ENCODE results near the gene SAMD4A. TPM values are rescaled to one million over a fixed set of nuclear protein-coding genes. Genes with fewer than 3 reads are reported as not detected.

The SAMD4A gene
- total RNA-seq, 2 experiments from 2014 or later, result 2.4 to 2.6 TPM

DNA sequence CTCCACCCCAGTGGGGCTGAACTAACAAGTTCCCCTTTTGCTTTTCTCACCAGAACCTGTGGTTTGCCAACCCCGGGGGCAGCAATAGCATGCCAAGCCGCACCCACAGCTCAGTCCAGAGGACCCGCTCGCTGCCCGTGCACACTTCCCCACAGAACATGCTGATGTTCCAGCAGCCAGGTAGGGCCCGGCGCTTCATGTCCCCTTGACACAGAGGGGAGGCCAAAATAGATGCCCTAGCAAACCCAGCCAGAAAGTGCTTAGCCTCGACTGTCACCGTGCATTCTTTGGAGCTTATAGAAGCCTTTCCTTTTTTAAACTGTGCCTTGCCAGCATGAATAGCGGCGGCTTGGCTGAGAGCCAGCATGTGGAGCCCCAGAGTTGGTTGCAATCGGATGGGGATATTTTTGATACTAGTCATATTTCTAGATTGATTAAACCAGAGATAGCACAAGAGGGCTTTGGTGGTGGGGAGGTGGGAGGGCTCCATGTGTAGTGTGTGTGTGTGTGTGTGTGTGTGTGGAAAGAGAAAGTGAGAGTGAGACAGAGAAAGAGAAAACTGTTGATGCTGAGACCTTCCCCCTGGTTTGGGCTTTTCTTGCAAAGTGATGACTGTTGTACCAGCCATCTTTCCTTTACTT lies 209.6 kb downstream of the SAMD4A start:
- ChIA-PET CTCF (interaction anchor here (0.7 to 5.9 kb wide), 20 partner anchors 8 to 288 kb away, joined by 3 to 296 read pairs (median 4); partner anchors contain the start of genes CGRRF1 and SAMD4A), POLR2A (interaction anchor here (1.3 to 5.5 kb wide), 3 partner anchors 211 to 380 kb away, joined by 3 to 45 read pairs (median 4); partner anchors contain the start of genes CDKN3 and SAMD4A)
- no peaks in the 10 kb centered on the region for H3K36me3 Mint-ChIP-seq
- H3K4me1 Mint-ChIP-seq (ENCODE audit: low read depth), result peaks cover 42% of the 10 kb centered on the region
- H3K27ac Mint-ChIP-seq, result peak overlapping the region; percentile 55
- peaks cover 4% of the 10 kb centered on the region for H3K27me3 Mint-ChIP-seq
- DNase-seq, result peak; percentile 92
- intact Hi-C loops (cut with micrococcal nuclease), result loop anchor here (1.0 to 2.0 kb wide), 2 partner anchors 29 to 126 kb away; partner anchors contain the start of gene GCH1
- peak overlapping the region; percentile 10 for H3K4me3 Mint-ChIP-seq
- no peaks in the 10 kb centered on the region for H3K9me3 Mint-ChIP-seq

DNA sequence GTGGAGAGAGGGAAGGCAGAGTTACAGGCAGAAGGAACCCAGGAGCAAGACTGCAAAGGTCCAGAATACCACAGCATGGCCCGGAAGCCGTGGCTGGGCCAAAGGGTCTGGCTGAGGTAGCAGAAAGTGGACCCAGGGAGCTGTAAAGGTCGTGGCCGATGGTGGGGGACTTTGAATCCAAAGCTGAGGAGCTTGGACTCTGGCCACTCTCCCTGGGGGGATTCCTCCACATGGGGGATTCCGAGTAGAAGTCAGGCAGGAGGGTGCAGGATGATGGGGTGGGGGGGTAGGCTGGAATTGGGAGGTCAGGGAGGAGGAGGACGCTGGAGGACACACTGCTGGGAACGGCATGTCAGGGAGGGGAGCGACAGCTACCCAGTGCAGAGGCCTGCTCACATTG lies 210.5 kb downstream of the SAMD4A start:
- H3K27me3 Mint-ChIP-seq, result peaks cover 4% of the 10 kb centered on the region

DNA sequence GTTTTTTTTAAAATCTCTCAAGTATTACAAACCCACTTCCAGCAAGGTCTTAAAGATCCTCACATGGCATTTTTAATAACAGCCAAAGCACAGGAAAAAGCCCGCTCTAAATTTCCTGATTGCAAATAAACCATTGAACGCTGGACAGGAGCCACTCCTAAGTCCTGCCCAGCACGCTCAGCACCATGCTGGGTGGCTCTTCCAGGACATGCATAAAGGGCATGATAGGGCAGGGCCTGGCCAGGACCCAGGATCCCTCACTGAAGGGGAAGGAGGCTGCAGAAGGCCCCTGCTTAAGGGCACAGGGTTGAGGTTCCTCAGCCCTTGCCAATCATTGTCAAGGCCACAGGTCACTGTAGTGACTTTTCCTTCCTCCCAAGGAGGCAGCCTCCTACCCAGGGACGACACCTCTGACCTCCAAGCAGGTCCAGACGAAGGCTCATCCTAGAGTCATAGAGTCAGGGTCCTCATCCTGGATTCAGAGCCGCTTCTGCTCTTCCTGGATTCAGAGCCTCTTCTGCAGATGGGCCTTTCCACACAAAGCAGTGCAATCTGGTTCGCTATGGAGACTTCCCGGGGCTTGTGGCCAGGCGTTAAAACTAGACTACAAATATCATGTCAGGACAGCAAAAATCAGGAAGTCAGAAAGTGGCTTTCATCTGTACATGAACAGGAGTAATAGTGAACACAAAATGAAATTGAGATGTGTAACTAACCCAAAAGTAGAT lies 211.9 kb downstream of the SAMD4A start:
- ChIA-PET CTCF (no interaction called here), POLR2A (no interaction called here)
- no peaks in the 10 kb centered on the region for H3K36me3 Mint-ChIP-seq
- no peaks in the 10 kb centered on the region for H3K9me3 Mint-ChIP-seq
- H3K4me3 Mint-ChIP-seq, result no peak overlapping the region
- peaks cover 24% of the 10 kb centered on the region for H3K4me1 Mint-ChIP-seq (ENCODE audit: low read depth)
- H3K27me3 Mint-ChIP-seq, result peaks cover 4% of the 10 kb centered on the region
- no peak overlapping the region for H3K27ac Mint-ChIP-seq
- intact Hi-C loops (cut with micrococcal nuclease), result no loop called here
- DNase-seq, result no peak

More for the DNA sequence above, 210.5 kb downstream of the SAMD4A start:
- H3K4me1 Mint-ChIP-seq (ENCODE audit: low read depth), result peaks cover 37% of the 10 kb centered on the region
- ChIA-PET POLR2A (interaction anchor here (1.8 to 5.5 kb wide), 2 partner anchors 212 to 381 kb away, joined by 4 to 45 read pairs; partner anchors contain the start of genes CDKN3 and SAMD4A), CTCF (interaction anchor here (0.7 to 5.9 kb wide), 8 partner anchors 16 to 212 kb away, joined by 3 to 296 read pairs (median 31); partner anchors contain the start of gene SAMD4A)
- intact Hi-C loops (cut with micrococcal nuclease), result loop anchor here (2.0 kb wide), 1 partner anchor 125 kb away; the partner anchor contains the start of gene GCH1
- no peaks in the 10 kb centered on the region for H3K9me3 Mint-ChIP-seq
- no peaks in the 10 kb centered on the region for H3K36me3 Mint-ChIP-seq
- H3K27ac Mint-ChIP-seq, result peak overlapping the region; percentile 55
- H3K4me3 Mint-ChIP-seq, result no peak overlapping the region
- DNase-seq, result no peak

DNA sequence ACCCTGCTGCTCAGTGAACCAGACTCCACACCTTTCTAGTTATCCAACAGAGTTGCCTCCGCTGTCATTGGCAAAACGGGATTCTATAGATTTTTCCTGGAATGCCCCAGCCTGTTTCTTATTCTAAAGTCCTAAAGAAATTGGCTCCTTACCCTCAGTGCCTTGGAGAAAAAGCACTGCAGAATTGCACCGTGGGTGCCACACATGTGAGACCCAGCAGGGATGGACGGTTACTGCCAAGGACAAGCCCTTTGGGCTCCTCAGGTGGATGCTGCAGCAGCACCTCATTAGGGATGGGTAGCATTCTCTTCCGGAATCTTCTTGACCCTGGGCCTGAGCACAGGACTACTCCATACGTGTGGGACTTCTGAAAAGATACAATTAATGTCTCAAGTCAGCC lies 214.2 kb downstream of the SAMD4A start:
- POLR2A ChIA-PET, result no interaction called here

DNA sequence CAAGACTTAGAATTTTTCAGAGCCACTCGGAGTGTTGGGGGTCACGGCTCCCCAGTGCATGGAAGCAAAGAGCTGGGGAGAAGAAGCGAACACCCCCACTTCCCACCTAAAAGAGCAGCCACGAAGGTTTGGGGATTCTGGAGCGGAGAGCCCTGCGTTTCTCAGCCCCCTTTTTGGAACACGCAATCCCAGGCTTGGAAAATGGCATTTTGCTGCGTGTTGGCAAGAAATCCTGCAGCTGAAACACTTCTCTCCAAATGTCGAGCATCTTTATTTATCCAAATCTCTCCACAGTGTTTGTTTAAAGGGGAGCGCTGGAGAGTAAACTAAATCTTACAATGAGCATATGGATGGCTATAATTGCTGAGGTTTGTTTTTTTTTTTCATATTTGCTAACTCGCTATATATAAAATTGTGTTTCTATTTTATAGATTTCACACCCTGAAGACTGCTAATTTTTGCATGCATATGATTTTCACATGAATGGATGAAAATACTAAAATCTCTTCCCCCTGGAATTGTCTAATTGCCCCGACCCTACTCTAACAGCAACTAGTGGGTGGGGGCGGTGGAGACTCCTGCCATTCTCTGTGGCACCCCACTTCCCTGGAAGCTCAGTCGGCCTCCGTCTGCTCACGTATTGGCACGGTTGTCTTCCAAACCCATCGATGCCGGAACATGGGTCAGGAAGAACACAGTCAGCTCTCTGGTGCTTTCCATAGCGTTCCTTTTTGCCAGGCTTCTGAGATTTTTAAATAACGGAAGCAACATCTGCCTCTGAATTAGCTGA lies 215.2 kb downstream of the SAMD4A start:
- no peak overlapping the region for H3K27ac Mint-ChIP-seq
- no peaks in the 10 kb centered on the region for H3K36me3 Mint-ChIP-seq
- intact Hi-C loops (cut with micrococcal nuclease), result no loop called here
- ChIA-PET POLR2A (no interaction called here), CTCF (interaction anchor here (0.8 to 1.0 kb wide), 3 partner anchors 9 to 105 kb away, joined by 3 to 5 read pairs (median 4); no protein-coding TSS in a partner anchor)
- no peak overlapping the region for H3K4me3 Mint-ChIP-seq
- H3K4me1 Mint-ChIP-seq (ENCODE audit: low read depth), result peaks cover 7% of the 10 kb centered on the region
- DNase-seq, result no peak
- no peaks in the 10 kb centered on the region for H3K9me3 Mint-ChIP-seq
- H3K27me3 Mint-ChIP-seq, result no peaks in the 10 kb centered on the region

More for the DNA sequence above, 214.2 kb downstream of the SAMD4A start:
- intact Hi-C loops (cut with micrococcal nuclease), result no loop called here
- no peak for DNase-seq
- Mint-ChIP-seq H3K36me3 (no peaks in the 10 kb centered on the region), H3K9me3 (no peaks in the 10 kb centered on the region), H3K27ac (no peak overlapping the region), H3K4me3 (no peak overlapping the region), H3K27me3 (peaks cover 2% of the 10 kb centered on the region), H3K4me1 (ENCODE audit: low read depth) (peaks cover 17% of the 10 kb centered on the region)
- CTCF ChIA-PET, result no interaction called here

DNA sequence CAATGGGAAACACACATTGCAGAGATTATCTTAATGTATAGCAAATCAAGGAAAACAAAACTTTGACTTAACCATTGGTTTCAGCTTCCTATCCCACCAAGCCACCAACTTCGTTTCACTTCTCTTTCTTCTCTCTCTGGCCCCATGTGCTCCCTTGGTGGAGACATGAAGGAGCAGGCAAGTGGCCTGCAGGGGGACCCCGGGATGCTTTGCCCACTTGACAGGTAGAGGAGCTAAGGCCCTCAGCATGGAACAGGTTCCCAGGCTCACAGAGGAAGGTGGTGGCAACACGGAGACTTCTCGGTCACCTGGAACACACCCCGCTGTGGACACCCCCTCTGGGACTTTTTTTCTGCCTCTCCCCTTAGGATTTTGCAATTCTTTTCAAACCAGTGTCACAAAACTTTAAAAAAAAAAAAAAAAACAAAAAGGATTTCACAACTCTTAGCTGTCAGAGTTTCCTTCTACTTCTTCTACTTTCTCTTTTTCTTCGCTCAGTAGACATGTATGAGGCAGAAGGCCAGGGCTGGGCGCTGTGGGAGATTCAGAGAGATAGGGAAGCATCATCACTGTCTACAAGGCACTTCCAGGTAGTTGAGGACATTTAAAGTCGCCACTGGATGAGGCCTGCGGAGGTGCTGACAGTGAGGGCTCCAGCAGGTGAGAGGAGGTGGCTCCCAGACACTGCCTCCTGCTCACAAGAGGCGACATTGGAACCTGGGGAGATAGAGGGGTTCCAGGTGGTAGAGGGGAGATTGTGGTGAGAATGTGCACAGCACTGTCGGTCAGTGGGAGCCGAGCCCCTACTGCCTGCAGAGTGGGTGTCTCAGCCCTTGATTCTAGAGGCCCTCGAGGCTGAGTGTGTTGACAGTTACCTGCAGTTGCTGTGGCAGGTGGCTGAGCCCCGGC lies 216.1 kb downstream of the SAMD4A start:
- intact Hi-C loops (cut with micrococcal nuclease), result no loop called here
- no peaks in the 10 kb centered on the region for H3K9me3 Mint-ChIP-seq
- H3K4me1 Mint-ChIP-seq (ENCODE audit: low read depth), result peaks cover 2% of the 10 kb centered on the region
- no peaks in the 10 kb centered on the region for H3K36me3 Mint-ChIP-seq
- ChIA-PET POLR2A (no interaction called here), CTCF (interaction anchor here (0.8 to 1.0 kb wide), 3 partner anchors 10 to 106 kb away, joined by 3 to 5 read pairs (median 4); no protein-coding TSS in a partner anchor)
- no peak overlapping the region for H3K4me3 Mint-ChIP-seq
- no peaks in the 10 kb centered on the region for H3K27me3 Mint-ChIP-seq
- DNase-seq, result no peak
- H3K27ac Mint-ChIP-seq, result no peak overlapping the region

DNA sequence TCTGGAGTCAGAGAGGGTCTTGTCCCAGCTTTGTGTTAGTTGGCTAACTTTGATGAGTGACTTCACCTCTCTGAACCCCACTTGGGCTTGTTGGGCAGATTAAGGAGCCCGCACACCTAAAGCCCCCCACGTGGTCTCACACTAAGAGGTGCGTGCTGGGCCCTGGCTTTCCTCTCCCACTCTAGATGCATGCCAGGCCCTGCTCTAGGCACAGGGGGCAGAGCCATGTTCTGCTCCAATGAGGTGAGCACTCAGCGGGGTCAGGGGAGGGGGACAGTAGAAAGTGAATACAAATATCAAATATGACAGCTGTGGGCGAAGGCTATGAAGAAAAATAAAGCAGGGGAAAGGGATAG lies 216.7 kb downstream of the SAMD4A start:
- CTCF ChIA-PET, result interaction anchor here (2.0 kb wide), 1 partner anchor 23 kb away, joined by 4 read pairs; no protein-coding TSS in a partner anchor
- Mint-ChIP-seq H3K27me3 (no peaks in the 10 kb centered on the region), H3K27ac (no peak overlapping the region)

DNA sequence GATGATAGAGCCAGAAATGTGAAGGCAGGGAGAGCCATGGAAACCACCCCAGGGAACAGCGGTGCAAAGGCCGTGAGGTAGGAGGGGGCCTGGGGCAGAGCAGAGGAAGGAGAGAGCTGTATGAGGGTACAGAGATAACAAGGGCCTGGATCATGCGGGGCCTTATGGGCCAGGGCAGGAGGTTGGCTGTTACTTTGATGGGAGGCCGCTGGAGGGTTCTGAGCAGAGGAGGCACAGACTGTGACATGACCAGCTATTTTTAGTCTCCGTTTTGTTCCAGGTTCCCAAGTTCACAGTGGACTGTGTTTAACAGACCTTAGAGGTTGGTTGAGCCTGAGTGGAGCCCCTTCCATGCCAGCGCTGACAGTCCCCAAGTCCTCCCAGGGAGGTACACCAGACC lies 217.1 kb downstream of the SAMD4A start:
- no peaks in the 10 kb centered on the region for H3K4me1 Mint-ChIP-seq (ENCODE audit: low read depth)

More for the DNA sequence above, 216.7 kb downstream of the SAMD4A start:
- no peak overlapping the region for H3K4me3 Mint-ChIP-seq
- DNase-seq, result no peak
- intact Hi-C loops (cut with micrococcal nuclease), result no loop called here
- no peaks in the 10 kb centered on the region for H3K36me3 Mint-ChIP-seq
- POLR2A ChIA-PET, result no interaction called here
- H3K9me3 Mint-ChIP-seq, result no peaks in the 10 kb centered on the region
- H3K4me1 Mint-ChIP-seq (ENCODE audit: low read depth), result no peaks in the 10 kb centered on the region

DNA sequence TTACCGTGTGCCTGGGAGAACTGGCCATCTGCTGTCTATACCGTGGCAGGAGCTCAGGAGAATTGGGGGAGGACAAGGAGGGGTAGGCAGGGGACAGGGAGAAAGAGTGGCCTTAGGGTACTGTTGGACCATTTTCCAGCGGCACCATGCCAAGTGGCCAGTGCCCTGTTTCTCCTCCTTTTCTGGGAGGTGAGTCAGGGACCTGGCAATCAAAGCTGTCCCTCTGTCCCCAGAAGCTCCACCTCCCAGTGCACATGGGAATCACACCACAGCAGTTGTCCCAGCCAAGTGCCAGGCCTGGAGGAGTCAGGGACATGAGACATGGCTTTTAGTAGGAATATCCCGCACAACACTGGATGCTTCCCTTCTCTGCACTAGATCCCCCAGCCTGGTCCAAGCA lies 217.7 kb downstream of the SAMD4A start:
- Mint-ChIP-seq H3K9me3 (no peaks in the 10 kb centered on the region), H3K27me3 (no peaks in the 10 kb centered on the region), H3K27ac (no peak overlapping the region), H3K4me1 (ENCODE audit: low read depth) (no peaks in the 10 kb centered on the region), H3K4me3 (no peak overlapping the region), H3K36me3 (no peaks in the 10 kb centered on the region)
- ChIA-PET CTCF (interaction anchor here (0.8 to 3.2 kb wide), 3 partner anchors 9 to 22 kb away, joined by 3 to 11 read pairs (median 4); no protein-coding TSS in a partner anchor), POLR2A (interaction anchor here (0.5 kb wide), 1 partner anchor 130 kb away, joined by 10 read pairs; no protein-coding TSS in a partner anchor)
- intact Hi-C loops (cut with micrococcal nuclease), result no loop called here
- no peak for DNase-seq

More for the DNA sequence above, 217.1 kb downstream of the SAMD4A start:
- ChIA-PET CTCF (interaction anchor here (2.0 to 3.2 kb wide), 2 partner anchors 10 to 22 kb away, joined by 4 to 11 read pairs; no protein-coding TSS in a partner anchor), POLR2A (no interaction called here)
- DNase-seq, result no peak
- no peak overlapping the region for H3K4me3 Mint-ChIP-seq
- no peaks in the 10 kb centered on the region for H3K9me3 Mint-ChIP-seq
- no peak overlapping the region for H3K27ac Mint-ChIP-seq
- intact Hi-C loops (cut with micrococcal nuclease), result no loop called here
- no peaks in the 10 kb centered on the region for H3K36me3 Mint-ChIP-seq
- H3K27me3 Mint-ChIP-seq, result no peaks in the 10 kb centered on the region

DNA sequence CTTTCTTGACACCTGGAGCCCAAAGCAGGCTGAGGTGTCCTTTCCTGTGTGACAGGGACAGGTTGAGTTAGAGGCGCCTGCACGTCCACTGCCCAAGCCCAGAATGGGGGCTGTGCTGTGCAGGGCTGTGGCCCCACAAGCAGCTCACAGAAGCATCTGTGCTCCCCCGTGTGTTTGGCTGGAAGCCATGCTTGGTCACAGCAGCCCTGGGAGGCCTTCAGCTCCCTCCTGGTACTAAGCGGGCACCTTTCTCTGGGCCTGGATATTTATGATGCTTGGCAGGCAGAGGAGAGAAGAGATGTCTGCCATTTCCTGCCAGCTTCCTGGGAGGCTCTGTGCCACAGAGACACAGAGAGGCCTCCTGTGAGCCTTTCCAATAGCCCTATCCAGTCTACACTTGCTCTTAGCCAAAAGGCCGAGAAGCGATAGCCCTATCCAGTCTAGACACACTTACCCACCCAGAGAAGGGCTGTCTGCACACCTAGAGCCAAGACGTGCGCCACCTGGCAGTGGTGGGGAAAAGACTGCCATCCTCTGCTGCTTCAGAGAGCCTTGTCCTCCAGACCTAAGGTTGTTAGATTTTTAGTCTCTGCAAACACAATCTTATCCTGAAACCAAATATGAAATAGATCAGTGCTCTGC lies 218.3 kb downstream of the SAMD4A start:
- DNase-seq, result no peak
- Mint-ChIP-seq H3K4me3 (no peak overlapping the region), H3K9me3 (no peaks in the 10 kb centered on the region), H3K27me3 (no peaks in the 10 kb centered on the region), H3K4me1 (ENCODE audit: low read depth) (no peaks in the 10 kb centered on the region), H3K36me3 (no peaks in the 10 kb centered on the region), H3K27ac (no peak overlapping the region)
- ChIA-PET CTCF (interaction anchor here (0.8 to 3.2 kb wide), 3 partner anchors 10 to 21 kb away, joined by 3 to 11 read pairs (median 4); no protein-coding TSS in a partner anchor), POLR2A (interaction anchor here (0.5 kb wide), 1 partner anchor 129 kb away, joined by 10 read pairs; no protein-coding TSS in a partner anchor)
- intact Hi-C loops (cut with micrococcal nuclease), result no loop called here
